GM12801 (cell line): ENCODE results near the gene KIF17.

Source experiments
- TF ChIP-seq, protein P1 (sequence below): IDR thresholded peaks from one replicate; pipeline ENCODE4 v1.5.1; 2011; ENCODE audit warnings: control low read depth; ENCODE audit not compliant: insufficient read length; ENCODE audit errors: extremely low read depth

KIF17 gene

DNA sequence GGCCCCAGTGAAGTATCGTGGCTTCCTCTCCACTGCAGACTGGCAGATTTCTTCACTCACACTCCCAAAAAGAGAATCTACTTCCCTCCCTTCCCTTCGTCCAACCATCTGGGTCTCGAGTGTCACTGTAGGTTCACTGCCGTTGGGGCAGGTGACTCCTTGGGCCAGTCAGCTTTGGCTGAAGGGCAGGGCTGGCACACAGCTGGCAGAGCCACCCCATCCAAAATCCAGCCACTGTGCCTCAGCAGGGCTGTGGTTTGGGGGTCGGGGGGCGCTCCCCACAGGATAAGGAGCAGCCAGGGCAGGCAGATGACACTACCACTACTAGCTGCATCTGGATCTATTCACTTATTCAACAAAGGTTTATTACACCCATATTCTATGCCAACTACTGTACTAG, 74.7 kb downstream of the KIF17 start:
- TF ChIP-seq, protein P1, sequence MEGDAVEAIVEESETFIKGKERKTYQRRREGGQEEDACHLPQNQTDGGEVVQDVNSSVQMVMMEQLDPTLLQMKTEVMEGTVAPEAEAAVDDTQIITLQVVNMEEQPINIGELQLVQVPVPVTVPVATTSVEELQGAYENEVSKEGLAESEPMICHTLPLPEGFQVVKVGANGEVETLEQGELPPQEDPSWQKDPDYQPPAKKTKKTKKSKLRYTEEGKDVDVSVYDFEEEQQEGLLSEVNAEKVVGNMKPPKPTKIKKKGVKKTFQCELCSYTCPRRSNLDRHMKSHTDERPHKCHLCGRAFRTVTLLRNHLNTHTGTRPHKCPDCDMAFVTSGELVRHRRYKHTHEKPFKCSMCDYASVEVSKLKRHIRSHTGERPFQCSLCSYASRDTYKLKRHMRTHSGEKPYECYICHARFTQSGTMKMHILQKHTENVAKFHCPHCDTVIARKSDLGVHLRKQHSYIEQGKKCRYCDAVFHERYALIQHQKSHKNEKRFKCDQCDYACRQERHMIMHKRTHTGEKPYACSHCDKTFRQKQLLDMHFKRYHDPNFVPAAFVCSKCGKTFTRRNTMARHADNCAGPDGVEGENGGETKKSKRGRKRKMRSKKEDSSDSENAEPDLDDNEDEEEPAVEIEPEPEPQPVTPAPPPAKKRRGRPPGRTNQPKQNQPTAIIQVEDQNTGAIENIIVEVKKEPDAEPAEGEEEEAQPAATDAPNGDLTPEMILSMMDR, result no peak

DNA sequence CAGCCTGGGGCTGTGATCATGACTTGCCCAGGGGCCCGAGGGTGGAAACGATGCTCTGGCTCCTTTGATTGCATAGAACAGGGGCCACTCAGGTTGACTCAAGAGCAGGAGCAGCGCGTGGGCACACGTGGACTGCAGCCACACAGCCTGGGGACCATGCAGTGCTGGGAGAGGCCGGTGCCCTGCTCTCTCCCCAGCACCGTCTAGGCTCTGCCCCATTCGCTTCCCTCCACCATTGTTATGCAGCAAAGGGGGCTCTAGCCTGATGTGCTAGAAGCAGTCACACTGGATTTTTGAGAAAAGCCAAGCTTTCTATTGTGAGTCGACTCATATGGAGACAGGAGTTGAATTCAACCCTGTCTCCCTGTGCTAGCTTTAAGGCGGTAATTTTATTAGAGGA, 75.8 kb downstream of the KIF17 start:
- TF ChIP-seq, protein P1, result no peak

DNA sequence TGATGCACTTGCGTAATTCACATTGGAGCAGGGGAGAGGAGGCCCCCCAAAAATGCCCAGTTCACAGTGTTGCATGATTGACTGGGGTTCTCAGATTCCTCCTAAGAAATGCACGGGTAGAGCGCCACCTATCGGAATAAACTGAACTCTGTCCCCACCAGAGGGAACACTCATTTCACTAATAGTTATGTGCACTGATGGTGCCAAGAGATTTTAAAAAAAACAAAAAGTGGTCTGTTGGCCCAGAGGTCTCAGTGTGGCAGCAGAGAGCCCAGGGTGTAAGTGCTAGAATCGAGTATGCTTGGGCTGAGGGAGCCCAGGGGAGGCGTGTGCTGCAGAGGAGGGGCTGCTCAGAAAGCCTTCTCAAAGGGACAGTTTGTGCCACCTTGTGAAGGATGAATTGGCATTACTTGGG, 77.6 kb downstream of the KIF17 start:
- TF ChIP-seq, protein P1, result no peak

DNA sequence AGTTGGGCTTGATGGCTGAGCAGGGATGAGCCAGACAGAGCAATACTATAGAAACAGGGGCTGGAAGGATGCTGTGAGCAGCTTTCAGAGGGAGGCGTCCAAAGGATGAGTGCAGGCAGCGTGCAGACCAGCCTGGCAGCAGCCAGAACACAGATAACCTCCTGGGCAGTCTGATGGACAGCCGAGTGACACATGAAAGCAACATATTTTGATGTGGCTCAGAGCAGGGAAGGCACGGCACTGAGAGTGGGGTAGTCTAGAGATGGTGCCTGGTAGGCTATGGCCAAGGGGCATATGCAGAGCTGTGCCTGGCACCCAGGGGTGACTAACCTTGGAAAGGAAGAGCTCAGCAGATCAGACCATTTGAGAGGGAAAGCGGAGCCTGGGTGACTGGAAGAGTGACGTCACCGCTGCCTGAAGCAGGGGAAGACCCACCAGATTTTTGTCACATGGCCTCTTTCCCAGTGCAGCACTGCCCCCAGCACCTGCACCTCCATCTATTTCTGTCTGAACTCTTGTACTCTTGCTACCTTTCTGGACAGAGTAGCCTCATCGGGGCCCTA, 80.9 kb downstream of the KIF17 start:
- TF ChIP-seq, protein P1, result no peak

DNA sequence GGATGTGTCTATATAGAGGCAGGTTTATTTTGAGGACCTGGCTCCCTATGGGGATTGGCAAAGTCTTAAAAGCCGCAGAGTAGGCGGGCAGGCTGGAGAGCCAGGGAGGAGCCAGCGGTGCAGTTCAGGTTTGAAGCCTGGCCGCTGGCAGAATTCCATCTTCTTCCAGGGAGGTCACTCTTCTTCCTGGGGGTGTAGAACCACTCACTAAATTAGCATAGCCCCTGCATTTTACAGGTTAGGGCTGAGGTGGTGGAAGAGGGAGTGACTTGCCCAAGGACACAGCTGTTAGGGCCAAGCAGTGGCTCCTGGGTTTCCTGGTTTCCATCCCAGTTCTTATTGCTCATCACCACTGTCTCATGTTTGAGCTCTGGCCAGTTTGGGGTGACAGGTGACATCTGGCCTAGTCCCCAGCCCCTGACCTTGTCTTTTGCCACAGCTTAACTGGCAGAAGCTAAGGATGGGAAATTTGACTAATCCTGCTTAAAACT, 83.2 kb downstream of the KIF17 start:
- TF ChIP-seq, protein P1, result no peak

DNA sequence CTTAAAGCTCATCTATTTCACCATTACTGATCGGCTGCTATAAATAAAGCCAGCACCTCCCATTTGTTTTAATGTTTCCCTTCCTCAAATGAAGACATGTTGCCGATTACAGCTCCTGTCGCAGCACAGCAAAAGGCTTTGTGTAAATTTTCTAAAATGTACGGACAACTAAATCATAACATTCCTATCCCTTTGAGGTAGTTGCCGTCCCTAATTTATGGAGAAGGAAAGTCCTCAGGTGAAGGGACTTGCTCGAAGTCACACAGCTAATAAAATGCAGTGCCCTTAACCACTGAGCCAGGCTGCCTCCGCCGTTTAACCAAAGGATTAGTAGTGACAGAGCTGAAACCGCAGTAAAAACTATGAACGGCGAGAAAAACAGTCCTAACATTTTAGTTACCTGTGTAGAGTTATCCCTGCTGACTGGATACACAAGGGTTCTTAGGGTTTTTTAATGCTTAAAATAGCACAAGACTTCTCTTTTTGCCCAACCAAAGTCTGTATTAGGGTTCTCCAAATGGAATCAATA, 83.7 kb downstream of the KIF17 start:
- TF ChIP-seq, protein P1, result no peak

DNA sequence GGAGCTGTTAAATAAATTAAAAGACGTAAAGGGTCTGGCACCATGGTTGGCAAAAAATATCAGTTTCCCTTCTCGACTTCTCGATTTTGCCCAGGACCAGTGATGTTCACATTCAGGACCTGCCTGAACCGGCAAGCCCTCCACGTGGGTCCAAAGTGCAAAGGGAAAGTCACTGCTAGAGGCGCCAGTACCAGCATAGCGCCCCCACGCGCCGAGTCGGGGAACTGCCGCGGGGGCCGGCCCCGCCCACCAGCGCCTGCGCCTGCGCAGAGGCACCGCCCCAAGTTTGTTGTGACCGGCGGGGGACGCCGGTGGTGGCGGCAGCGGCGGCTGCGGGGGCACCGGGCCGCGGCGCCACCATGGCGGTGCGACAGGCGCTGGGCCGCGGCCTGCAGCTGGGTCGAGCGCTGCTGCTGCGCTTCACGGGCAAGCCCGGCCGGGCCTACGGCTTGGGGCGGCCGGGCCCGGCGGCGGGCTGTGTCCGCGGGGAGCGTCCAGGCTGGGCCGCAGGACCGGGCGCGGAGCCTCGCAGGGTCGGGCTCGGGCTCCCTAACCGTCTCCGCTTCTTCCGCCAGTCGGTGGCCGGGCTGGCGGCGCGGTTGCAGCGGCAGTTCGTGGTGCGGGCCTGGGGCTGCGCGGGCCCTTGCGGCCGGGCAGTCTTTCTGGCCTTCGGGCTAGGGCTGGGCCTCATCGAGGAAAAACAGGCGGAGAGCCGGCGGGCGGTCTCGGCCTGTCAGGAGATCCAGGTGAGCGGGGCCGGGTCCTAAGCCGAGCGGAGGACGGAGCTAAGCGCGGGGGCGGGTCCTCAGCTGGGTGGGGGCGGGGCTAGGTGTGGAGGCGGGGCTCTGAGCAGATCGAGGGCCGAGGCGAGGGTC, 84.4 kb downstream of the KIF17 start, which contains the start of gene PINK1:
Gene PINK1, plus strand, starts transcription at position 269 of the 875 bp plus-strand sequence. Its CDS starts 91 bp downstream, at position 360.
- TF ChIP-seq, protein P1, result no peak
